RKO (cell line): ENCODE results near the gene DNAAF5.

ENCODE experiments used
- DNase-seq: peaks from one replicate; pipeline ENCODE4 v3.0.0-alpha.2; 2016; ENCODE audit warnings: low spot score

Gene DNAAF5

DNA sequence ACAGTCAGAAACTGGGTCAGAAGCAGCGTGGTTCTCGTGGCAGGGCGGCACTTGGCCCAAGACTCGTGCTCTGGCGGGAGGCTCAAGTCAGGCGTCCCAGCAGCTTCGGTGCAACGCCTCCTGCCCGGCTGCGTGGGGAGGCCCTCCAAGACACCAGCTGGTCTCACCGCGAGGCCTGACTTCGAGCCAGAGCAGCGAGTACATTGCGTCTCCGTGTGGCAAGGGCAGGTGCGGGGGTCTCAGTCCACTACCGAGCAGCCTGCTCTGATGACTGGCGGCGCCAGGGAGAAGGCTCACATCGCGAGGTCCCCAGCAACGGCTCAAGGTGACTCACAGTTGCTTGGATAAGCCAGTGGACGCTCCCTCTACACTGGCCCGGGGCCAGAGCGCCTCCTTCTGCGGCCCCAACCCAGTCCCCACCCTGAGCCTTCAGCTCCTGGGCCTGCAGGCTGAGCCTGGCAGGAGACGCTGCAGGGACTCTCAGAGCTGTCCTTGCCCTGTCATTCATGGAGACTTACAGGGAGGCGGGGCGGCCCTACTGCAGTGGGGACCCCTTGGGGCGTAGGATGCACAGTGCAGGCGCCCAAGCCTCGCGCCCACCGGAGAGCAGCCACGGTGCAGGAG is 42.5 kb downstream of the DNAAF5 start:
- DNase-seq = no peak

DNA sequence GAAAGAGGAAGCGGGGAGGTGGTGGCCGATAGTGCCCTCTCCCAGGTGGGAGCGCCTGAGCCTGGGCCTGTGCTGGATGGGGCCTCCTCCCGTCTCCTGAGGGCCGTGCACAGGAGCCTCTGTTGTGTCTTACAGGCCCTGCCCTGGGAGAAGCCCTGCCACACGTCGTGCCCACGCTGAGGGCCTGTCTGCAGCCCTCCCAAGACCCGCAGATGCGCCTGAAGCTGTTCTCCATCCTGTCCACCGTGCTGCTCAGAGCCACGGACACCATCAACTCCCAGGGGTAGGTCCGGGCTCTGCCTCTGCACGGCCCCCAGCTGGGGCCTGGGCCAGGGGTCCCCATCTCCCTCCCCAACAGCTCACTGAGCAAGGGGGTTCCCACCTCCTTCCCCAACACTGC is 43.8 kb downstream of the DNAAF5 start:
- no peak for DNase-seq

DNA sequence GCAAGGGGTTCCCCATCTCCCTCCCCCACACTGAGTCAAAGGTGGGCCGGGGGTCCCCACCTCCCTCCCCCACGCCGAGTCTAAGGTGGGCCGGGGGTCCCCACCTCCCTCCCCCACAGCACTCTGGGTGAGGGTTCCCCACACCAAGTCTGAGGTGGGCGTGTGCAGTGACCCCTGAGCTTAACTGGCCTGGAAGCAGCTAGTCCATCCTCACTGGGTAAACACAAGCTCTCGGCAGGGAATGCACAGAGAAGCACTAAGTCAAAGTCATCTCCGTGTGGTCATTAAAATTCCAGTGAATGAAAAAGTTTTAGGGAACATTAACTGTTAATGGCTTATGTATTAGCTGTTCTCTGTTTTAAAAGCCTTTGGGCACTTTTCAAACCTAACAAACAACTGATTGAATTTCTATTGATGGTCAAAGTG is 44.3 kb downstream of the DNAAF5 start:
- no peak for DNase-seq

DNA sequence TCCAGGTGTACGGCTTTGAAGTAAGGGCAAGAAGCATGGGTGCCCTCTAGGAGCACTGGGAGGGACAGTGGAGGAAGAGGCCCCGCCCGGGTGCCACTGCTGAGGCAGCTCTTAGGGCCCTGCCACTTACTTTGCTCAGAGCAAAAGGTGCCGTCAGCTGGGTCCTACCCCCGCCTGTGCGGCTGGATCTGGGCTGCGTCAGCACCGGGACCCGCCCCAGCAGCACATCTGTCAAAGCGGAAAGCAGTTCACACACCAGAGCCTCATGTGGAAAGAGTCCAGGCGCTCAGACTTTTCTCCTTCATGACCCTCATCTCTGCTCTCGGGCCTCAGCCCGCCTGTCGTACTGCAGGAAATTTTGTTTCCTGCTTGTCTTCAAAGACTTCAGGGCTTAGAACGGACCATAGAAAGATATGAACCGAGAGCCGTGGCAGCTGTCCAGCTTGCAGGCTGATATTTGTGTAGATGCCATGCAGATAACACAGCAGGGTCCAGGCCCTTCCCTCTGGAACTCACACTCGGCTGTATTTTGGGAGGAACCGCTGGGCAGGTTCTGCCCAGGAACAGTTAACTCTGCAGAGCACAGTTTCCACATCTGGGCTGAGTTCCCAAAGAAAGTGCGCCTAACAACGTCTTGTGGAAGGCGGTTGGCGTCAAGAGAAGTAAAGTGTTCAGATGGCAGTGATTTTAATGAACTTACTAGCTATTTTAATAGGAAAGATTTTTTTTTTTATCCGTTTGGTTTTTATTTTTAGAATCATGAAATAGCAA is 44.9 kb downstream of the DNAAF5 start:
- DNase-seq = no peak

- no peak for DNase-seq
These were observed 45.5 kb downstream of the DNAAF5 start for GRCh38 chr7:772005-772294.

GRCh38 chr7:772392-772791 is 45.9 kb downstream of the DNAAF5 start:
- DNase-seq = no peak

GRCh38 chr7:772861-773621 is 46.5 kb downstream of the DNAAF5 start:
- no peak for DNase-seq

DNA sequence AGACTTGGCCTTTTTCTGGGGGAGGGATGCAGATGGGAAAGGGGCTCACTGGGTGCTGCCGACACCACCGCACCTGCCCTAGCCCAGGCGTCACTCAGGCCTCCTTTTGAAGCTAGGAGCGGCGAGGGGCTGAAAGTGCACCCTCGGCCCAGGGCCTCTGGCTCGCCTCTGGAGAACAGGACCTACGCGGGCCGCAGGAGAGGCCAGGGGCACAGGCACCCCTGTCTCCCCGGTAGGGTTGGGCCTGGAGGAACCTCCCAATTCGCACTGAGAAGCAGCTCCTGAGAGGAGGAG is 47.1 kb downstream of the DNAAF5 start:
- no peak for DNase-seq

- no peak for DNase-seq
These were observed 47.9 kb downstream of the DNAAF5 start for GRCh38 chr7:774161-775109.

DNA sequence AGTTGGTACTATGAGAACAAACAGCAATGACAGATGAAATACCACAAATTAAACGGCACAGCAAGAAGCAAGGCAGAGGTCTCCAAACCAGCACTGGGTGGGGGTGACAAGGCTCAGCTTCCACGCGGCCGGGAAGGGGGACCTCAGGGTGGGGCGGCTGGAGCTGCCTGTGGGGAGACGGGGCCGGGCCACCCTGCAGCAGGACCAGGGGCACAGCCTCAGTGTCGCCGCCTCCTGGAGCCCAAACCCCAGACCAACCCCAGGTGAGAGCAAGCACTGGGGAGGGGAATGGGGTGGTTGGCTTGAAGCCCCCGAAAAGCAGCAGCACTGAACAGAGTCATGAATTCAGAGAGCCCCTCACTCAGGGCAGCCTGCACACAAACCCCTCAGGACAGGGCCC is 49.9 kb downstream of the DNAAF5 start:
- DNase-seq = no peak

DNA sequence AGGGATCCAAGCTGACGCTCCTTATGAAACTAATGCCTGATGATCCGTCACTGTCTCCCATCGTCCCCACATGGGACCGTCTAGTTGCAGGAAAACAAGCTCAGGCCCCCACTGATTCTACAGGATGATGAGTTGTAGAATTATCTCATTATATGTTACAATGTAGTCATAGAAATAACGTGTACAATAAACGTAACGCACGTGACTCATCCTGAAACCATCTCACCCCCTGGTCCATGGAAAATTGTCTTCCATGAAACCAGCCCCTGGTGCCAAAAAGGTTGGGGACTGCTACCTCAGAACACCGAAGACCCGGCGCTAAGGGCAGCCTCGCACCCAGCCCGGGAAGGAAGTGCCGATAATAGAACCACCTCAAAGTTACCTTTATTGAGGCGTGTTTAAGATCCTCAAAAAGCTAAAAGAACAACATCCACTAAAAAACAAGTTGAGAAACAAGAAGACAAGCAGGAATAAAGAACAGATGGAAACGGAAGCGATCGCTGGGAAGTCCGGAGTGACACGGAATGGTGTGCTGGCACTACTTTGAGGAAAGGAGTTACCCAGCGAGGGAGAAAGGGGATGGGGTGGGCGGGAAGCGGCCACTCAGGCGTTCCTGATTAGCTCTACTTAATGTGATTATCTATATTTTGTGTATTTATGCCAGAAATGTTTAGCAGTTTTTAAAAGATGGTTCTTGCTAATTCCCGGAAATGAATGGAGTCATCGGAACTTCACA is 50.7 kb downstream of the DNAAF5 start:
- no peak for DNase-seq

GRCh38 chr7:777728-778078 is 51.2 kb downstream of the DNAAF5 start:
- DNase-seq = no peak

DNA sequence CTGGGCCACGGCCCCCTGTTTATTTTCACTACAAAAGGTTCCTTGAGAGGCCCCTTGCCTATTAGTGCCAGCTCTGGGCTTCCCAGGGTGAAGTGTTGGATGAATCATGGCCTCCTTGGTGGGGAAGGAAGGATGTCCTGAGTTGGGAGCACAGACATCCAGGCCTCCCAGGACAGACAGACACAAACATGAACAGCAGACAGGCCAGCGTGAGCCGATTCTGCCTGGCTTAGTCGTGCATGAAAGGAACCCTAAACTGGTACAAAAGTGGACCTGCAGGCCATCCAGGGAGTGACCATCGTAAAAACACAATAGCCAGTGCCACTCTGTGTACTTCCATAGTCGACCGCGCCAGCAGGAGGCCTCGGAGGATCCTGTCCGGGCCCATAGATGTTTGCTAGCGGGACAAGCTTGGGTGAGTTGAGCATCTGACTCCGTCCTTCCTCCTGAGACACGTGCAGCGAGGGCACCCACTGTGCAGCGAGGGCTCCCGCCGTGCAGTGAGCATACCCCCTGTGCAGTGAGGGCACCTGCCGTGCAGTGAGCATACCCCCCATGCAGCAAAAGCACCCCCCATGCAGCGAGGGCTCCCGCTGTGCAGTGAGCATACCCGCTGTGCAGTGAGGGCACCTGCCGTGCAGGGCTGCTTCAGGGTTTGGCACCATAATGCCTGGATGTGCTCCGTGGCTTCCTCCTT is 51.9 kb downstream of the DNAAF5 start:
- no peak for DNase-seq

GRCh38 chr7:778968-779451 is 52.5 kb downstream of the DNAAF5 start:
- DNase-seq = no peak

DNA sequence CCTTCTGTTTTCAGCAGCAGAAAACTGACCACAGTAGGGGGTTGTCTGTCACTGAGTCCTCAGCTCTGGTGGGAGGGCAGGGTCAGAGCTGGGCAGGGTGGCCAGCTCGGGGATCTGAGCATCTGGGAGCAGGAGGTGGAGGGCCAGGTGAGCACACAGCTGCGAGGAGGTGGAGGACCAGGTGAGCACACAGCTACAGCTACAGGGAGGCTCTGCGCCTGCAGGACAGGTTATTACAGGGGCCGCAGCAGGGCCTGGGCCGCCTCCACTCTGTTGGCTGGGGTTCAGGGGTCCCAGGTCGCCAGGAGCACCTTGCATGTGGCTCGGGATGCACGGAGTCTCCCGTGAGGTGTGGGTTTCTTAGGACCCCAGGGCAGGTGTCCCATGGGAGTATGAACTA is 53.0 kb downstream of the DNAAF5 start:
- DNase-seq = no peak

GRCh38 chr7:780081-780480 is 53.6 kb downstream of the DNAAF5 start:
- DNase-seq = no peak

- DNase-seq = no peak
These were observed 54.0 kb downstream of the DNAAF5 start for GRCh38 chr7:780516-780915.

DNA sequence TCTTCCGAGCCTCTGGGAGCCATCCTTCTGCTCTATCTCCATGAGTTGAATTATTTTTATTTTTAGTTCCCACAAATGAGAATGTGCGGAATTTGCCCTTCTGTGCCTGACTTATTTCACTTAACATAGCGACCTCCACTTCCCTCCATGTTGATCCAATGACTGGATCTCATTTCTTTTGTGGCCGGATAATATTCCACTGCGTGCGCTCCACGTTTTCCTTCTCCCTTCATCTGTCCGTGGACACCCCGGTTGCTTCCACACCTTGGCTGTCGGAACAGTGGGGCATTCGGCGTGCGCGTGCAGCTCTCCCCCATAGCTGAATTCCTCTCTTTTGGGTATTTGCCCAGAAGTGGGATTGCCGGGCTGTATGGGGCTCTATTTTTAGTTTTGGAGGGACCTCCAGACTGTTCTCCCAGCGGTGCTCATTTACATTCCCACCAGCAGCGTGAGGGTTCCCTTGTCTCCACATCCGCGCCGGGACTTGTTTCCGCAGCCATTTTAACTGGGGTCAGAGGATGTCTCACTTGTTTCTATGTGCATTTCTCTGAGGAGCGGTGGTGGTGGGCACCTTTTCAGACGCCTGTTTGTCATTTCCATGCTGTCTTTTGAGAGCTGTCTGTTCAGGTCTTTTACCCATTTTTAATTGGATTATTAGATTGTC is 54.8 kb downstream of the DNAAF5 start:
- DNase-seq = no peak

DNA sequence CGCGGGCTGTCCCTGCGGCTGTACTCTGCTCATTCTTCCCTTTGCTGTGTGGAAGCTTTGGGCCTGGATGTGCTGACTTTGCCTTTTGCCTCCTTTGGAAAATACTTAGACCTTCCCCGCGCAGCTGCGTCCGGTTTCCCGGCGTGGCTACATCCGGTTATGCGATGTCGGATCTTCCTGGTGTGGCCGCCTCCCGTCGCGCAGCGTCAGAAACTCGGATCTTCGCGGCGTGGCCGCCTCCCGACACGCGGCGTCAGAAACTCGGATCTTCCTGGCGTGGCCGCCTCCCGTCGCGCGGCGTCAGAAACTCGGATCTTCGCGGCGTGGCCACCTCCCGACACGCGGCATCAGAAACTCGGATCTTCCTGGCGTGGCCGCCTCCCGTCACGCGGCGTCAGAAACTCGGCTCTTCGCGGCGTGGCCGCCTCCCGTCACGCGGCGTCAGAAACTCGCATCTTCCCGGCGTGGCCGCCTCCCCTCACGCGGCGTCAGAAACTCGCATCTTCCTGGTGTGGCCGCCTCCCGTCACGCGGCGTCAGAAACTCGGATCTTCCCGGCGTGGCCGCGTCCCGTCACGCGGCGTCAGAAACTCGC is 55.5 kb downstream of the DNAAF5 start:
- no peak for DNase-seq
